PC-3 (cell line): ENCODE measurements around the gene CLDN1. TPM values are rescaled to one million over a fixed set of nuclear protein-coding genes. Genes with fewer than 3 reads are reported as not detected.

ENCODE experiments used
- ATAC-seq: fragments of 200-7000 bp; cut with Tn5 transposase; 2 replicates; pipeline ENCODE4 v1.9.1; 2020; ENCODE audit warnings: mild to moderate bottlenecking, moderate library complexity
- BruUV-seq: library from RNA; stranded (reverse); fragments of 400-500 nt; replicated peaks from 2 replicates; lab custom pipeline; 2021; lab: Mats Ljungman, UMichigan
- CTCF ChIA-PET: fragments of 300-600 bp; sonication (Branson Sonifier 250); formaldehyde crosslinking; loops from one replicate; lab custom pipeline; 2022; ENCODE audit warnings: antibody characterized with exemption; lab: Charles Lee
- POLR2A ChIA-PET: fragments of 300-600 bp; sonication (Branson Sonifier 250); formaldehyde crosslinking; loops from one replicate; lab custom pipeline; 2022; ENCODE audit warnings: antibody characterized with exemption; ENCODE audit not compliant: unreplicated experiment; lab: Charles Lee
- DNase-seq: peaks from one replicate; pipeline ENCODE4 v3.0.0-alpha.2; 2015
- H2AFZ ChIP-seq: fragments of 300-600 bp; sonication (generic); 2 replicates; pipeline ENCODE4 v1.6.0; 2016; ENCODE audit warnings: antibody characterized with exemption, low read length
- H3F3A ChIP-seq: fragments of 300-600 bp; sonication (generic); one replicate; pipeline ENCODE4 v1.6.0; 2017; ENCODE audit warnings: antibody characterized with exemption, low read length, control low read depth, mild to moderate bottlenecking; ENCODE audit not compliant: unreplicated experiment
- H3K27ac ChIP-seq: fragments of 300-600 bp; sonication (generic); 2 replicates; pipeline ENCODE4 v1.5.1; 2016; ENCODE audit warnings: mild to moderate bottlenecking, low read length
- H3K27me3 ChIP-seq: fragments of 300-600 bp; sonication (generic); 2 replicates; pipeline ENCODE4 v1.6.1; 2016; ENCODE audit warnings: low read length, mixed read lengths
- H3K36me3 ChIP-seq: fragments of 300-600 bp; sonication (generic); 2 replicates; pipeline ENCODE4 v1.6.1; 2016; ENCODE audit warnings: low read depth, mixed run types, low read length, mixed read lengths
- H3K4me1 ChIP-seq: fragments of 300-600 bp; sonication (generic); 2 replicates; pipeline ENCODE4 v1.5.1; 2016; ENCODE audit warnings: low read length; ENCODE audit not compliant: insufficient read depth
- H3K4me2 ChIP-seq: fragments of 300-600 bp; sonication (generic); 2 replicates; pipeline ENCODE4 v1.6.0; 2016; ENCODE audit warnings: low read length
- H3K4me3 ChIP-seq: fragments of 300-600 bp; sonication (generic); 2 replicates; pipeline ENCODE4 v1.5.1; 2016; ENCODE audit warnings: mild to moderate bottlenecking, low read length, mixed read lengths
- H3K79me2 ChIP-seq: fragments of 300-600 bp; sonication (generic); 2 replicates; pipeline ENCODE4 v1.6.1; 2017; ENCODE audit warnings: low read length, mixed read lengths
- H3K9ac ChIP-seq: fragments of 300-600 bp; sonication (generic); 2 replicates; pipeline ENCODE4 v1.6.0; 2016; ENCODE audit warnings: mild to moderate bottlenecking, low read length
- H3K9me2 ChIP-seq: fragments of 300-600 bp; sonication (generic); replicated peaks from 2 replicates; pipeline ENCODE4 v1.6.1; 2016; ENCODE audit warnings: mixed run types, low read length, mixed read lengths
- H3K9me3 ChIP-seq: fragments of 300-600 bp; sonication (generic); 2 replicates; pipeline ENCODE4 v1.6.1; 2016; ENCODE audit warnings: low read length, mixed read lengths
- H4K20me1 ChIP-seq: fragments of 300-600 bp; sonication (generic); 2 replicates; pipeline ENCODE4 v1.6.1; 2016; ENCODE audit warnings: low read length, mixed read lengths
- CTCF ChIP-seq: fragments of 300-600 bp; sonication (generic); conservative IDR thresholded peaks from 2 replicates; pipeline ENCODE4 v1.5.1; 2017; ENCODE audit warnings: antibody characterized with exemption, low read depth, mild to moderate bottlenecking, low read length
- EZH2 ChIP-seq: fragments of 300-600 bp; sonication (generic); IDR thresholded peaks from one replicate; pipeline ENCODE4 v1.6.1; 2017; ENCODE audit warnings: antibody characterized with exemption, mild to moderate bottlenecking, low read length; ENCODE audit not compliant: unreplicated experiment
- EZH2phosphoT487 ChIP-seq: fragments of 300-600 bp; sonication (generic); IDR thresholded peaks from 2 replicates; pipeline ENCODE4 v1.6.1; 2018; ENCODE audit warnings: mild to moderate bottlenecking, antibody characterized with exemption, low read length, borderline replicate concordance
- intact Hi-C: fragments of 100-400 bp; cut with micrococcal nuclease; formaldehyde crosslinking; loops from 2 replicates; pipeline ENCODE4 v1.9.0; 2023
- total RNA-seq: library from RNA; depleted of rRNA; stranded (reverse); fragments of >200 nt; gene quantifications from 2 replicates; pipeline ENCODE4 v1.2.3, GENCODE V29; 2014

CLDN1 gene
- total RNA-seq, 1 experiment from 2014 or later: 6.8 TPM

GRCh38 chr3:190266913-190267290 is 55.3 kb downstream of the CLDN1 start:
- ChIA-PET CTCF (interaction anchor here (0.6 kb wide), 1 partner anchor 65 kb away, joined by 3 read pairs; no protein-coding TSS in a partner anchor), POLR2A (no interaction called here)
- no peak for ATAC-seq
- no peaks in the 10 kb centered on the region for H3K36me3 ChIP-seq
- no peak for TF ChIP-seq EZH2
- TF ChIP-seq EZH2phosphoT487: no peak
- no peak for TF ChIP-seq CTCF
- intact Hi-C loops: loop anchor here (5.0 kb wide), 1 partner anchor 35 kb away; no protein-coding TSS in a partner anchor
- peaks cover 19% of the 10 kb centered on the region for H3K4me1 ChIP-seq
- DNase-seq: no peak
- no peaks in the 10 kb centered on the region for H3K79me2 ChIP-seq
- H3K27ac ChIP-seq: no peak overlapping the region
- H3K9ac ChIP-seq: no peak overlapping the region
- H3F3A ChIP-seq: no peaks in the 10 kb centered on the region
- no peak overlapping the region for H3K4me3 ChIP-seq
- no peaks in the 10 kb centered on the region for H3K9me3 ChIP-seq
- no peak overlapping the region for H3K4me2 ChIP-seq
- no peaks in the 10 kb centered on the region for H3K27me3 ChIP-seq
- H4K20me1 ChIP-seq: no peaks in the 10 kb centered on the region
- no peak overlapping the region for H2AFZ ChIP-seq
- no peaks in the 10 kb centered on the region for H3K9me2 ChIP-seq
- BruUV-seq: no TSS peak

DNA sequence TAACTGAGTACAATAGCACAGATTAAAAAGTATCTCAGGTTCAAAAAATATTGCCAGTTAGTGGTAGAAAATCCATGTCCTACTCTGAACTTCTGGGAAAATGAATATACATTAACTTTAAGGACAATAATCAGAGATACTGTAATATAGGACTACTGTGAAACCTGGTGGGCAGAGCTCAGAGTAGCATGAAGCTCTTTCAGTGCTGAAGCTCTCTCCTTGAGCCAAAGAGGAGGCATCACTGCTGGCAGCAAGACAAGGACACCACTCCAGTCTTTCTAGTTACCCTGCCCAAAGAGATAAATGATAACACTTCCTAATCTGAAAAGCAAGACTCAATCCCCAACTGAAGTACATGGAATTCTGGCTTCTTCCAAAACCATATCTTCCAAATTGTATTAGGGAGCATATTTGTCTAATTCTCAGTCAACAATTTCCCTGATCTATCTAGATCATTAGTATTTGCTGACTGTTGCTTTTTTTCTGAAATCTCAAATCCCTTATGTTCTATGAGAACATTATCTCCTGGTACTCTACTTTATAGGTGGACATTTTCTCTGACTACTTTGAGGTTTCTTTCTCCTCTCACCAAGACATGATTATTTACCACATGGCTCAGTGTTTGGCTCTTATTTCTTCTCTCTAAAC is 55.9 kb downstream of the CLDN1 start:
- no peaks in the 10 kb centered on the region for H3K36me3 ChIP-seq
- ATAC-seq: peak; percentile 8; the same call in 1 of the 2 replicates
- CTCF ChIA-PET: interaction anchor here (0.6 kb wide), 1 partner anchor 64 kb away, joined by 3 read pairs; no protein-coding TSS in a partner anchor
- BruUV-seq: no TSS peak
- H3K4me1 ChIP-seq: peaks cover 19% of the 10 kb centered on the region
- H3K9ac ChIP-seq: no peak overlapping the region
- H3K79me2 ChIP-seq: no peaks in the 10 kb centered on the region
- TF ChIP-seq CTCF (no peak), EZH2 (no peak), EZH2phosphoT487 (no peak)
- H2AFZ ChIP-seq: 0 out of 2 replicates have a peak overlapping the region, but pooled peaks have one; percentile 25
- H3K9me2 ChIP-seq: no peaks in the 10 kb centered on the region
- POLR2A ChIA-PET: interaction anchor here (0.7 kb wide), 1 partner anchor 160 kb away, joined by 3 read pairs; no protein-coding TSS in a partner anchor
- intact Hi-C loops: loop anchor here (5.0 kb wide), 1 partner anchor 34 kb away; no protein-coding TSS in a partner anchor
- H3K4me3 ChIP-seq: no peak overlapping the region
- H3K27me3 ChIP-seq: no peaks in the 10 kb centered on the region
- no peaks in the 10 kb centered on the region for H4K20me1 ChIP-seq
- no peaks in the 10 kb centered on the region for H3K9me3 ChIP-seq
- no peaks in the 10 kb centered on the region for H3F3A ChIP-seq
- DNase-seq: no peak
- peak overlapping the region; percentile 51 for H3K27ac ChIP-seq
- peak overlapping the region; percentile 26; the same call in 1 of the 2 replicates for H3K4me2 ChIP-seq

DNA sequence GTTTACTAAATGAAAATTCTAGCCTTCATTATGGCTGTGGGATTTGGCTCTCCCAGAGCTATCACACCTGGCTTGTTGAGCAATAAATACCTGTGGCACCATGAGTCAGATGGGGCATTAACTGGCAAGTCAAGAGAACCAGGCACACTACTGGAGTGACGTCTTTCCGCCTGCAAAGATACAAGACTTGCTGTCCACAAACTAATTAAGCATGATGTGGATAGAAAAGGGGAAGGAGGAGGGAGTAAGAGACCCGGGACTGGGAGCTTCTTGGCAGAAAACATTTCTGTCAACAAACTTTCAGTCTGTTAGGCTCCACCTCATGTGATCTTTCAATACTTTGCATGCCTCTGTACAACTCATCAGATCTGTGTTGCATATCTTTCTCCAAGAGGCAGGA is 56.5 kb downstream of the CLDN1 start:
- Histone ChIP-seq H3K79me2 (no peaks in the 10 kb centered on the region), H3K27ac (peak overlapping the region; percentile 51), H3K4me3 (no peak overlapping the region), H3K9me2 (no peaks in the 10 kb centered on the region), H3K36me3 (no peaks in the 10 kb centered on the region), H4K20me1 (no peaks in the 10 kb centered on the region), H2AFZ (0 out of 2 replicates have a peak overlapping the region, but pooled peaks have one; percentile 25), H3K9ac (no peak overlapping the region), H3K4me1 (peaks cover 19% of the 10 kb centered on the region), H3K9me3 (no peaks in the 10 kb centered on the region), H3K27me3 (no peaks in the 10 kb centered on the region), H3K4me2 (peak overlapping the region; percentile 26; the same call in 1 of the 2 replicates), H3F3A (no peaks in the 10 kb centered on the region)
- no TSS peak for BruUV-seq
- POLR2A ChIA-PET: no interaction called here
- ATAC-seq (peak; percentile 92), DNase-seq (peak; percentile 89)
- no peak for TF ChIP-seq EZH2
- TF ChIP-seq EZH2phosphoT487: no peak
- TF ChIP-seq CTCF: no peak
- intact Hi-C loops: loop anchor here (5.0 kb wide), 1 partner anchor 33 kb away; no protein-coding TSS in a partner anchor
- CTCF ChIA-PET: no interaction called here
